Liver (tissue), 9 donors: ENCODE results near the gene PCDHGC4. TPM values are rescaled to one million over a fixed set of nuclear protein-coding genes. Genes with fewer than 3 reads are reported as not detected.

ENCODE experiments used
- DNase-seq: peaks from one replicate; pipeline ENCODE4 v3.0.0-alpha.2; 2017; ENCODE audit warnings: low spot score
- H3K27ac ChIP-seq, 2 donors: one replicate each; pipeline ENCODE4 v1.7.0; 2013; ENCODE audit warnings: inconsistent platforms in 2 of 2, low read length in 2 of 2, control low read depth in 1 of 2, low read depth in 1 of 2, mild to moderate bottlenecking in 1 of 2
- H3K27me3 ChIP-seq, 4 donors: one replicate each; pipeline versions ENCODE4 v1.6.1 to v1.7.0; 2013; ENCODE audit warnings: low read length in 3 of 4, inconsistent platforms in 1 of 4, mild to moderate bottlenecking in 1 of 4, moderate library complexity in 1 of 4; ENCODE audit not compliant: control insufficient read depth in 4 of 4, insufficient read depth in 4 of 4
- H3K36me3 ChIP-seq, 4 donors: one replicate each; pipeline versions ENCODE4 v1.6.1 to v1.7.0; 2013; ENCODE audit warnings: low read length in 3 of 4, mild to moderate bottlenecking in 3 of 4, low read depth in 1 of 4, moderate library complexity in 1 of 4; ENCODE audit not compliant: control insufficient read depth in 4 of 4, insufficient read depth in 3 of 4
- H3K4me1 ChIP-seq, 4 donors: one replicate each; pipeline versions ENCODE4 v1.6.1 to v1.7.0; 2013; ENCODE audit warnings: low read length in 3 of 4, mild to moderate bottlenecking in 3 of 4, moderate library complexity in 1 of 4; ENCODE audit not compliant: control insufficient read depth in 4 of 4, insufficient read depth in 4 of 4
- H3K4me3 ChIP-seq, 3 donors: one replicate each; pipeline versions ENCODE4 v1.6.1 to v1.7.0; 2013; ENCODE audit warnings: low read length in 3 of 3, control low read depth in 1 of 3, low read depth in 1 of 3, mild to moderate bottlenecking in 1 of 3
- H3K9ac ChIP-seq, 2 donors: one replicate each; pipeline ENCODE4 v1.7.0; 2013; ENCODE audit warnings: low read length in 2 of 2, mild to moderate bottlenecking in 2 of 2, moderate library complexity in 2 of 2, control low read depth in 1 of 2, low read depth in 1 of 2
- H3K9me3 ChIP-seq, 4 donors: one replicate each; pipeline versions ENCODE4 v1.6.1 to v1.7.0; 2013; ENCODE audit warnings: low read length in 3 of 4; ENCODE audit not compliant: control insufficient read depth in 4 of 4
- EGR1 ChIP-seq, 2 donors: IDR thresholded peaks; 2 replicates each; pipeline ENCODE4 v1.6.1; 2016 to 2018; ENCODE audit warnings: antibody characterized with exemption in 2 of 2, low read depth in 2 of 2
- FOXA1 ChIP-seq: IDR thresholded peaks from 2 replicates; pipeline ENCODE4 v1.6.1; 2016; ENCODE audit warnings: antibody characterized with exemption
- FOXA2 ChIP-seq: IDR thresholded peaks from 2 replicates; pipeline ENCODE4 v1.6.1; 2016; ENCODE audit warnings: antibody characterized with exemption
- GABPA ChIP-seq, 2 donors: IDR thresholded peaks in 1 of 2; conservative IDR thresholded peaks in 1 of 2; 2 replicates each; pipeline ENCODE4 v1.6.1; 2016; ENCODE audit warnings: antibody characterized with exemption in 2 of 2, mild to moderate bottlenecking in 1 of 2, moderate library complexity in 1 of 2
- HNF4G ChIP-seq: IDR thresholded peaks from 2 replicates; pipeline ENCODE4 v1.6.1; 2016; ENCODE audit warnings: antibody characterized with exemption
- JUND ChIP-seq, 2 donors: IDR thresholded peaks; 2 replicates each; pipeline ENCODE4 v1.6.1; 2016; ENCODE audit warnings: antibody characterized with exemption in 2 of 2
- NR2F2 ChIP-seq: IDR thresholded peaks from 2 replicates; pipeline ENCODE4 v1.6.1; 2016; ENCODE audit warnings: antibody characterized with exemption
- RAD21 ChIP-seq, 2 donors: IDR thresholded peaks; 2 replicates each; pipeline ENCODE4 v1.6.1; 2016; ENCODE audit warnings: antibody characterized with exemption in 2 of 2, mild to moderate bottlenecking in 2 of 2
- RXRA ChIP-seq, 2 donors: IDR thresholded peaks; 2 replicates each; pipeline ENCODE4 v1.6.1; 2017 to 2018; ENCODE audit warnings: antibody characterized with exemption in 2 of 2, mild to moderate bottlenecking in 1 of 2
- SP1 ChIP-seq: IDR thresholded peaks from 2 replicates; pipeline ENCODE4 v1.6.1; 2018; ENCODE audit warnings: antibody characterized with exemption, mild to moderate bottlenecking
- TAF1 ChIP-seq: conservative IDR thresholded peaks from 2 replicates; pipeline ENCODE4 v1.6.1; 2016; ENCODE audit warnings: antibody characterized with exemption, mild to moderate bottlenecking
- WGBS: extraction: QIAGEN DNeasy Blood & Tissue Kit; methylation state at CpG from one replicate; pipeline ENCODE4 v1.1.7; 2013; 5-methylcytosine and 5-hydroxymethylcytosine counted together
- polyA plus RNA-seq, 2 donors: library from polyadenylated mRNA; stranded (reverse) in 1 of 2; unstranded in 1 of 2; fragments of 200-250 nt in 1 of 2; fragments of >200 nt in 1 of 2; fragmentation: Nextera tagmentation in 1 of 2; extraction: Ambion mirVana in 1 of 2; gene quantifications; one replicate each; pipeline versions ENCODE4 v1.2.1 to v1.2.3, GENCODE V29; 2013 to 2015
- total RNA-seq, 2 donors: library from RNA; depleted of rRNA; stranded (reverse); fragments of >200 nt; gene quantifications; one replicate each; pipeline ENCODE4 v1.2.3, GENCODE V29; 2014
- TF ChIP-seq, protein P1 (sequence below): IDR thresholded peaks from 2 replicates; pipeline ENCODE4 v1.6.1; 2016; ENCODE audit warnings: antibody characterized with exemption
- TF ChIP-seq, protein P2 (sequence below): IDR thresholded peaks from 2 replicates; pipeline ENCODE4 v1.6.1; 2016; ENCODE audit warnings: antibody characterized with exemption
- TF ChIP-seq, protein P3 (sequence below): IDR thresholded peaks from 2 replicates; pipeline ENCODE4 v1.6.1; 2016; ENCODE audit warnings: antibody characterized with exemption, mild to moderate bottlenecking
- donor health status: healthy.
- donor health status: healthy.
- donor health status: healthy.
- donor health status: healthy.
- donor health status: healthy.

Gene PCDHGC4
- total and polyA plus RNA-seq, 4 donors, result 0.33 to 1.4 TPM; not detected in 2

DNA sequence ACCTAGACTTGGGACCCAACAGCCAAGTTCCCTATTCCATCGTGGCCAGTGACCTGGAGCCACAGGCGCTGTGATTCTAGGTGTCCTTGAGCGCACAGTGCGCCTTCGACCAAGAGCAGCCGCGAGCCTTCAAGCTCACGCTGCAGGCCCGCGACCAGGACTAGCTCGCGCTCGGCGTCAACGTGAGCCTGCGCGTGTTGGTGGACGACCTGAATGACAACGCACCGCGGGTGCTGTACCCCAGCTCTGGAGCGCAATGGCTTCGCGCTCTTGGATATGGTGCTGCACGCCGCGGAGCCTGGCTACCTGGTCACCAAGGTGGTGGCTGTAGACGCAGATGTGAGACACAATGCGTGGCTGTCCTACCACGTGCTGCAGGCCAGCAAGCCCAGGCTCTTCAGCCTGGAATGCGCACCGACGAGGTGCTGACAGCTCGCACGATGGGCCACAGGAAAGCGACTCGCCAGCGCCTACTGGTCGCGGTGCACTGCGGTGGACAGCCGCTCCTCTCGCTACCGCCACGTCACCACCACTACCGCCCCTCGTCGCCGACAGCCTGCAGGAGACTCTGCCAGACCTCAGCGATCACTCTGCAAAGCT lies 43.2 kb upstream of the PCDHGC4 start:
- Histone ChIP-seq H3K27ac (no peak overlapping the region), H3K27me3 (no peaks in the 10 kb centered on the region), H3K36me3 (peaks cover 0 to 2% (median 0%) of the 10 kb centered on the region in 4 donors), H3K4me3 (peak overlapping the region in 2 of 3 donors; percentile 10 to 38), H3K9me3 (peaks cover 8 to 24% (median 11%) of the 10 kb centered on the region in 4 donors), H3K9ac (no peak overlapping the region), H3K4me1 (no peaks in the 10 kb centered on the region)
- no peak for DNase-seq
- TF ChIP-seq RXRA (IDR thresholded peaks at IDR 0.05) (no peak), SP1 (no peak), EGR1 (IDR thresholded peaks at IDR 0.05; ENCODE audit: low read depth in 2 of 2) (no peak)
- TF ChIP-seq, protein P1, sequence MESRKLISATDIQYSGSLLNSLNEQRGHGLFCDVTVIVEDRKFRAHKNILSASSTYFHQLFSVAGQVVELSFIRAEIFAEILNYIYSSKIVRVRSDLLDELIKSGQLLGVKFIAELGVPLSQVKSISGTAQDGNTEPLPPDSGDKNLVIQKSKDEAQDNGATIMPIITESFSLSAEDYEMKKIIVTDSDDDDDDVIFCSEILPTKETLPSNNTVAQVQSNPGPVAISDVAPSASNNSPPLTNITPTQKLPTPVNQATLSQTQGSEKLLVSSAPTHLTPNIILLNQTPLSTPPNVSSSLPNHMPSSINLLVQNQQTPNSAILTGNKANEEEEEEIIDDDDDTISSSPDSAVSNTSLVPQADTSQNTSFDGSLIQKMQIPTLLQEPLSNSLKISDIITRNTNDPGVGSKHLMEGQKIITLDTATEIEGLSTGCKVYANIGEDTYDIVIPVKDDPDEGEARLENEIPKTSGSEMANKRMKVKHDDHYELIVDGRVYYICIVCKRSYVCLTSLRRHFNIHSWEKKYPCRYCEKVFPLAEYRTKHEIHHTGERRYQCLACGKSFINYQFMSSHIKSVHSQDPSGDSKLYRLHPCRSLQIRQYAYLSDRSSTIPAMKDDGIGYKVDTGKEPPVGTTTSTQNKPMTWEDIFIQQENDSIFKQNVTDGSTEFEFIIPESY, result no peak
- 47% methylated on average over 50 of the region's 50 CpGs for WGBS

DNA sequence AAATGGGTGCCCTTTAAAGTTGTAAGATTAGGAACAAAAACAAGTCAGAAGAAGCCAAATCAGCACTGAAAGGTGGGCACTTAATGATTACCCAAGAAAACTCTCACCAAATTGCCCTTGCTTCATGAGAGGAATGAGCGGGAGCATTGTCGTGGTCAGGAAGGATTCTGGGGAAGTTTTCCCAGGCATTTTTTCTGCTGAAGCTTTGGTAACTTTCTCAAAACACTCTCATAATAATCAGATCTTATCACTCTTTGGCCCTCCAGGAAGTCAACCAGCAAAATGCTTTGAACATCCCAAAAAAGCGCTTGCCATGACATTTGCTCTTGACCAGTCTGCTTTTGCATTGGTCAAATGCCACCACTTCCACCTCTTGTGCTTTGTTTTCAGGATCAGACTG lies 19.5 kb upstream of the PCDHGC4 start:
- Histone ChIP-seq H3K4me3 (no peak overlapping the region), H3K4me1 (no peaks in the 10 kb centered on the region), H3K9me3 (no peaks in the 10 kb centered on the region), H3K27me3 (no peaks in the 10 kb centered on the region), H3K27ac (no peak overlapping the region), H3K36me3 (no peaks in the 10 kb centered on the region), H3K9ac (no peak overlapping the region)
- 96% methylated on average over 3 of the region's 3 CpGs for WGBS
- TF ChIP-seq JUND (IDR thresholded peaks at IDR 0.05) (no peak), NR2F2 (no peak), FOXA1 (no peak), GABPA (IDR thresholded peaks at IDR 0.05 in 1 of 2, conservative IDR thresholded peaks at IDR 0.05 in 1 of 2) (no peak), TAF1 (no peak), HNF4G (no peak), FOXA2 (no peak), RAD21 (IDR thresholded peaks at IDR 0.05) (no peak)
- TF ChIP-seq, protein P2, sequence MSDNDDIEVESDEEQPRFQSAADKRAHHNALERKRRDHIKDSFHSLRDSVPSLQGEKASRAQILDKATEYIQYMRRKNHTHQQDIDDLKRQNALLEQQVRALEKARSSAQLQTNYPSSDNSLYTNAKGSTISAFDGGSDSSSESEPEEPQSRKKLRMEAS, result no peak
- TF ChIP-seq, protein P1, result no peak
- TF ChIP-seq, protein P3, sequence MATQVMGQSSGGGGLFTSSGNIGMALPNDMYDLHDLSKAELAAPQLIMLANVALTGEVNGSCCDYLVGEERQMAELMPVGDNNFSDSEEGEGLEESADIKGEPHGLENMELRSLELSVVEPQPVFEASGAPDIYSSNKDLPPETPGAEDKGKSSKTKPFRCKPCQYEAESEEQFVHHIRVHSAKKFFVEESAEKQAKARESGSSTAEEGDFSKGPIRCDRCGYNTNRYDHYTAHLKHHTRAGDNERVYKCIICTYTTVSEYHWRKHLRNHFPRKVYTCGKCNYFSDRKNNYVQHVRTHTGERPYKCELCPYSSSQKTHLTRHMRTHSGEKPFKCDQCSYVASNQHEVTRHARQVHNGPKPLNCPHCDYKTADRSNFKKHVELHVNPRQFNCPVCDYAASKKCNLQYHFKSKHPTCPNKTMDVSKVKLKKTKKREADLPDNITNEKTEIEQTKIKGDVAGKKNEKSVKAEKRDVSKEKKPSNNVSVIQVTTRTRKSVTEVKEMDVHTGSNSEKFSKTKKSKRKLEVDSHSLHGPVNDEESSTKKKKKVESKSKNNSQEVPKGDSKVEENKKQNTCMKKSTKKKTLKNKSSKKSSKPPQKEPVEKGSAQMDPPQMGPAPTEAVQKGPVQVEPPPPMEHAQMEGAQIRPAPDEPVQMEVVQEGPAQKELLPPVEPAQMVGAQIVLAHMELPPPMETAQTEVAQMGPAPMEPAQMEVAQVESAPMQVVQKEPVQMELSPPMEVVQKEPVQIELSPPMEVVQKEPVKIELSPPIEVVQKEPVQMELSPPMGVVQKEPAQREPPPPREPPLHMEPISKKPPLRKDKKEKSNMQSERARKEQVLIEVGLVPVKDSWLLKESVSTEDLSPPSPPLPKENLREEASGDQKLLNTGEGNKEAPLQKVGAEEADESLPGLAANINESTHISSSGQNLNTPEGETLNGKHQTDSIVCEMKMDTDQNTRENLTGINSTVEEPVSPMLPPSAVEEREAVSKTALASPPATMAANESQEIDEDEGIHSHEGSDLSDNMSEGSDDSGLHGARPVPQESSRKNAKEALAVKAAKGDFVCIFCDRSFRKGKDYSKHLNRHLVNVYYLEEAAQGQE, result no peak
- DNase-seq, result no peak
